Right lung (tissue), 5 donors: Measurements from ENCODE around the gene EGF. TPM values are rescaled to one million over a fixed set of nuclear protein-coding genes. Genes with fewer than 3 reads are reported as not detected.
"Not testable (repeated sequence)": the region's sequence is repeated elsewhere in the genome, so short reads cannot be mapped to it uniquely, and the experiment has no call there.

Source experiments
- DNase-seq, 2 donors: peaks; one replicate each; pipeline ENCODE4 v3.0.0-alpha.2; 2013
- polyA plus RNA-seq, 5 donors: library from polyadenylated mRNA; unstranded; fragments of 120-200 nt; gene quantifications; one replicate each; pipeline versions ENCODE4 v1.2.1 to v1.2.3, GENCODE V29; 2013; ENCODE audit warnings: inconsistent platforms in 1 of 5, low replicate concordance in 1 of 5; ENCODE audit not compliant: insufficient read length in 5 of 5, insufficient read depth in 1 of 5

EGF gene
- polyA plus RNA-seq, 5 donors: 0.73 to 2.1 (median 0.90) TPM

GRCh38 chr4:110033355-110034025 is 120.8 kb downstream of the EGF start:
- DNase-seq: no peak

- no peak for DNase-seq
Measured at GRCh38 chr4:110034026-110034393, 121.3 kb downstream of the EGF start.

DNA sequence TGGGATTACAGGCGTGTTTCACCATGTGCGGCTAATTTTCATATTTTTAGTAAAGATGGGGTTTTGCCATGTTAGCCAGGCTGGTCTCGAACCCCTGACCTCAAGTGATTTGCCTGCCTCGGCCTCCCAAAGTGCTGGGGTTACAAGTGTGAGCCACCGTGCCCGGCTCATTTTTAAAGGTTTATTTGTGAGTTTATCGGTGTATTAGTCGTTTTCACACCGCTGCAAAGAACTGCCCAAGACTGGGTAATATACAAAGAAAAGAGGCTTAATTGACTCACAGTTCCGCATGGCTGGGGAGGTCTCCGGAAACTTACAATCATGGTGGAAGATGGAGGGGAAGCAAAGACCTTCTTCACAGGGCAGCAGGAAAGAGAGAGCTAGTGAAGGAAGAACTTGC is 126.5 kb downstream of the EGF start:
- DNase-seq: not testable (repeated sequence)

GRCh38 chr4:110041735-110042134 is 129.1 kb downstream of the EGF start:
- DNase-seq: no peak

- no peak for DNase-seq
Measured at GRCh38 chr4:110042545-110043517, 130.1 kb downstream of the EGF start.

DNA sequence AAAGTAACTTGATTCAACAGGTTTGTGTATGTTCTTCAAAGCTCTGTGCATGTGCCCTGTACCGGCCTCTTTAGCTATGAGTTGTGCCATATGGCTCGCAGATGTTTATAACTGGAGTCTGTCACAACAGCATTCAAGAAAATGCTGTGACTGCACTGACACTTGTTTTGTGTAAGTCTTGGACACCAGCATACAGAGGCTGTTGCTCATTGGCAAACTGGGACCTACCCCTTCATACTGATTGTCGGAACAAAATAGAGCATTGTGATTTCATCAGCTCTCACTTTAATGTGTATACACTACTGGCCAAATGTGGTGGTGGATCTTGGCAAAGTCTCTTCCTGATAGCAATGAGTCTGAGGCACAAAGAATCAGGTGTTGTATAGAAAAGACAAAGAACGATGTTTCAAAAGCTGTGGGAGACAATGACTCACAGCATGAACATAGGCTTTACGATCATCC is 133.9 kb downstream of the EGF start:
- DNase-seq: peak; percentile 39 to 49

GRCh38 chr4:110049951-110050925 is 137.6 kb downstream of the EGF start:
- no peak for DNase-seq

DNA sequence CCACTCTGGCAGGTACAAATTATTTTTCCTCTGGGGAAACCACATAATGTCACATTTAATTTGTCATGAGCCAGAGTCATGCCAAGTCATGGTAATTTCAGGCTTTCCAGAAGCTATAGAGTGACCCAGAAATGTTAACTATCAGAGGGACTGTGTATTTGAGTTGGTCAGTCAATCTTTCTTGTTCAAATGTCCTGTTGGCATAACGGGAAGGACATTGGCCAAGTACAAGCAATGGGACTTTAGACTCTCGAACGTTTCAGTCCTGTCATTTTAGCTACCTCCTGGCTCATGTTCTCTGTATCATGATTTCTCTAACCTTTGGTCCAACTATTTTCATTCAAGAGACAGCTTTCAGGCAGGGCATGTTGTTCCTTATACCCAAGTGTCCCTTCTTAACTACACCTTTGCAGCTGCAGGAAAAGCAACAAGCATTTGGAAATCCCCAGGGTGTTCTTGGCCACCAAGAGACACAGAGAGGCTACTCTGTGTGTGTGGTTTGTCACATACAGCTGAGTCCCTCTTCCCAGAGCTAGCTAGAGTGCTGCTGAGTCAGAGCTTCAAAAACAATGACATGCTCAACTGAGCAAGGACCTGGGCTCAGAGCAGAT is 142.6 kb downstream of the EGF start:
- no peak for DNase-seq

- DNase-seq: no peak
Measured at GRCh38 chr4:110058677-110059076, 146.0 kb downstream of the EGF start.

GRCh38 chr4:110059556-110060191 is 147.0 kb downstream of the EGF start:
- no peak for DNase-seq

- DNase-seq: no peak
Measured at GRCh38 chr4:110061076-110061475, 148.4 kb downstream of the EGF start.

Other genes with a start within 250 kb of the EGF start
- gene CASP6, start 209.4 kb upstream of the EGF start, polyA plus RNA-seq: 10 to 100 TPM; 44.9 to 57.3 (median 49.8) TPM
- 10 to 100 TPM; 29.2 to 37.8 (median 35.1) TPM for gene PLA2G12A, start 182.8 kb upstream of the EGF start, polyA plus RNA-seq
- 100 to 1,000 TPM in 2 of 5 donors, 10 to 100 TPM in 3; 79.6 to 110 (median 99.6) TPM for gene CFI, start 110.9 kb upstream of the EGF start, polyA plus RNA-seq
- gene GAR1, start 97.1 kb upstream of the EGF start, polyA plus RNA-seq: 10 to 100 TPM; 32.3 to 39.5 (median 36.1) TPM
- gene RRH, start 84.9 kb upstream of the EGF start, polyA plus RNA-seq: under 1 TPM; 0.31 to 0.77 (median 0.64) TPM
- under 1 TPM; 0.37 to 0.64 (median 0.59) TPM for gene LRIT3, start 64.8 kb upstream of the EGF start, polyA plus RNA-seq